ENCODE data around the gene ST8SIA6.
"Not testable (repeated sequence)": the region's sequence is repeated elsewhere in the genome, so short reads cannot be mapped to it uniquely, and the experiment has no call there.

The ST8SIA6 gene

GRCh38 chr10:17340144-17340829 is 114.1 kb downstream of the ST8SIA6 start:
- no peak for DNase-seq

GRCh38 chr10:17335065-17335464 is 119.3 kb downstream of the ST8SIA6 start:
- no peak for DNase-seq

- no peak for DNase-seq
Observed at GRCh38 chr10:17330501-17330900, 123.9 kb downstream of the ST8SIA6 start.

GRCh38 chr10:17326377-17326776 is 128.0 kb downstream of the ST8SIA6 start:
- DNase-seq: no peak

GRCh38 chr10:17321957-17322356 is 132.4 kb downstream of the ST8SIA6 start:
- not testable (repeated sequence) for DNase-seq

- DNase-seq: no peak
Observed at GRCh38 chr10:17316488-17317170, 137.8 kb downstream of the ST8SIA6 start.

GRCh38 chr10:17309435-17309834 is 145.0 kb downstream of the ST8SIA6 start:
- DNase-seq: no peak

GRCh38 chr10:17307123-17307522 is 147.3 kb downstream of the ST8SIA6 start:
- no peak for DNase-seq

GRCh38 chr10:17292375-17292774 is 162.0 kb downstream of the ST8SIA6 start:
- no peak for DNase-seq

GRCh38 chr10:17290226-17290625 is 164.2 kb downstream of the ST8SIA6 start:
- DNase-seq: no peak

- DNase-seq: no peak
Observed at GRCh38 chr10:17289763-17290162, 164.6 kb downstream of the ST8SIA6 start.

GRCh38 chr10:17286562-17287550 is 167.5 kb downstream of the ST8SIA6 start:
- DNase-seq: no peak

GRCh38 chr10:17282311-17282710 is 172.1 kb downstream of the ST8SIA6 start:
- no peak for DNase-seq

- DNase-seq: no peak
Observed at GRCh38 chr10:17278607-17279240, 175.7 kb downstream of the ST8SIA6 start.

GRCh38 chr10:17276756-17277424 is 177.5 kb downstream of the ST8SIA6 start:
- no peak for DNase-seq

- DNase-seq: no peak
Observed at GRCh38 chr10:17273403-17273802, 181.0 kb downstream of the ST8SIA6 start.

- no peak for DNase-seq
Observed at GRCh38 chr10:17272648-17273047, 181.7 kb downstream of the ST8SIA6 start.

Measured in T1000 (cell line).